Activated T-helper 1 cell treated with anti-CD3 and anti-CD28 coated beads, Interleukin-2, amount 50 U/mL, for 16 hours (primary cell): Measurements from ENCODE around the gene ERCC6L.
A peak's percentile ranks its signal among the peaks of the same experiment; 100 is the strongest.
"Not testable (repeated sequence)": the region's sequence is repeated elsewhere in the genome, so short reads cannot be mapped to it uniquely, and the experiment has no call there.

Experiments
- DNase-seq, 2 donors: peaks; one replicate each; pipeline ENCODE4 v3.0.0-alpha.2; 2020; ENCODE audit warnings: low read depth in 1 of 2, low spot score in 1 of 2

The ERCC6L gene

GRCh38 chrX:72247206-72247942, 8.5 kb upstream of the ERCC6L start:
- no peak for DNase-seq

GRCh38 chrX:72245461-72246089, 6.7 kb upstream of the ERCC6L start:
- DNase-seq, result no peak

GRCh38 chrX:72243472-72243871, 4.6 kb upstream of the ERCC6L start:
- DNase-seq, result no peak

- no peak for DNase-seq
Observed at GRCh38 chrX:72240976-72241375, 2.1 kb upstream of the ERCC6L start.

GRCh38 chrX:72238183-72238582, 644 bp downstream of the ERCC6L start:
- no peak for DNase-seq

- no peak for DNase-seq
Observed at GRCh38 chrX:72236841-72237240, 2.0 kb downstream of the ERCC6L start.

GRCh38 chrX:72230290-72230689, 8.5 kb downstream of the ERCC6L start:
- no peak for DNase-seq

GRCh38 chrX:72220375-72220774, 18.5 kb downstream of the ERCC6L start:
- not testable (repeated sequence) for DNase-seq

- no peak for DNase-seq
Observed at GRCh38 chrX:72216973-72217372, 21.9 kb downstream of the ERCC6L start.

- DNase-seq, result no peak
Observed at GRCh38 chrX:72208126-72208800, 30.6 kb downstream of the ERCC6L start.

GRCh38 chrX:72207366-72207765, 31.5 kb downstream of the ERCC6L start:
- DNase-seq, result no peak

- DNase-seq, result no peak
Observed at GRCh38 chrX:72205706-72206105, 33.1 kb downstream of the ERCC6L start.

GRCh38 chrX:72203421-72203820, 35.4 kb downstream of the ERCC6L start:
- no peak for DNase-seq

GRCh38 chrX:72202792-72203401, 35.9 kb downstream of the ERCC6L start:
- no peak for DNase-seq

GRCh38 chrX:72201836-72202536, 36.8 kb downstream of the ERCC6L start:
- DNase-seq, result no peak

- DNase-seq, result no peak
Observed at GRCh38 chrX:72182924-72183323, 55.9 kb downstream of the ERCC6L start.

- DNase-seq, result peak; percentile 53 to 68
Observed at GRCh38 chrX:72181178-72182125, 57.4 kb downstream of the ERCC6L start, which contains the start of gene PIN4. Gene PIN4, plus strand, starts transcription at chrX:72181757. Its CDS starts 29 bp downstream, at chrX:72181786.

- no peak for DNase-seq
Observed at GRCh38 chrX:72180539-72180938, 58.3 kb downstream of the ERCC6L start.

- no peak for DNase-seq
Observed at GRCh38 chrX:72176981-72177380, 61.8 kb downstream of the ERCC6L start.

- DNase-seq, result not testable (repeated sequence)
Observed at GRCh38 chrX:72176289-72176688, 62.5 kb downstream of the ERCC6L start.
